Heart left ventricle (tissue), 16 donors: ENCODE measurements around the gene CDC20B. TPM values are rescaled to one million over a fixed set of nuclear protein-coding genes. Genes with fewer than 3 reads are reported as not detected.
A peak's percentile ranks its signal among the peaks of the same experiment; 100 is the strongest.

Experiments
- ATAC-seq, 4 donors: fragments of 200-7000 bp; cut with Tn5 transposase; one replicate each; pipeline ENCODE4 v1.9.1; 2020 to 2022; ENCODE audit warnings: moderate library complexity in 4 of 4, mild to moderate bottlenecking in 3 of 4, moderate number of reproducible peaks in 1 of 4
- DNase-seq, 5 donors: peaks; one replicate each; pipeline ENCODE4 v3.0.0-alpha.2; 2020
- H3K27ac ChIP-seq, 12 donors: fragments of 200-600 bp; sonication (generic) in 4 of 12; one replicate each; pipeline versions ENCODE4 v1.5.0 to v1.8.0; 2016 to 2022; ENCODE audit warnings: mild to moderate bottlenecking in 2 of 12
- H3K27me3 ChIP-seq, 9 donors: fragments of 200-600 bp; sonication (generic) in 2 of 9; one replicate each; pipeline versions ENCODE4 v1.5.1 to v1.8.0; 2016 to 2022; ENCODE audit warnings: mild to moderate bottlenecking in 3 of 9
- H3K36me3 ChIP-seq, 9 donors: fragments of 200-600 bp; sonication (generic) in 2 of 9; one replicate each; pipeline versions ENCODE4 v1.5.0 to v1.8.0; 2018 to 2022; ENCODE audit warnings: mild to moderate bottlenecking in 2 of 9
- H3K4me1 ChIP-seq, 12 donors: fragments of 200-600 bp; sonication (generic) in 4 of 12; one replicate each; pipeline versions ENCODE4 v1.5.0 to v1.8.0; 2016 to 2022; ENCODE audit warnings: mild to moderate bottlenecking in 3 of 12
- H3K4me3 ChIP-seq, 12 donors: fragments of 200-600 bp; sonication (generic) in 4 of 12; one replicate each; pipeline versions ENCODE4 v1.5.0 to v1.8.0; 2017 to 2022; ENCODE audit warnings: mild to moderate bottlenecking in 9 of 12, moderate library complexity in 4 of 12
- H3K9me3 ChIP-seq, 12 donors: fragments of 200-600 bp; sonication (generic) in 4 of 12; one replicate each; pipeline versions ENCODE4 v1.5.0 to v1.8.0; 2016 to 2022; ENCODE audit warnings: mild to moderate bottlenecking in 1 of 12
- POLR2A ChIP-seq, 2 donors: fragments of 450-650 bp; IDR thresholded peaks; one replicate each; pipeline ENCODE4 v1.6.1; 2017; ENCODE audit warnings: antibody characterized with exemption in 2 of 2, mild to moderate bottlenecking in 2 of 2, moderate library complexity in 2 of 2
- WGBS, 4 donors: extraction: QIAGEN DNeasy Blood & Tissue Kit in 2 of 4; methylation state at CpG; one replicate each; pipeline versions ENCODE4 v1.1.5 to v1.1.7; 2013 to 2018; 5-methylcytosine and 5-hydroxymethylcytosine counted together
- intact Hi-C, 10 donors: fragments of 100-400 bp; cut with DNase I; formaldehyde crosslinking; loops; one replicate each; pipeline versions ENCODE4 v1.11.1 to v1.14.2; 2022
- polyA plus RNA-seq, 2 donors: library from polyadenylated mRNA; stranded (reverse); fragments of 200-250 nt; gene quantifications; one replicate each; pipeline ENCODE4 v1.2.3, GENCODE V29; 2013
- total RNA-seq, 9 donors: library from RNA; depleted of rRNA in 2 of 9; stranded (reverse); fragments of >200 nt in 2 of 9; fragmentation: NEBNext Ultra II Directional in 3 of 9; extraction: Animal tissue kit (Norgen Biotek cat#: 25700) in 3 of 9; gene quantifications; one replicate each; pipeline versions ENCODE4 v1.1.0 to v1.2.4, GENCODE V29; 2016 to 2023
- TF ChIP-seq, protein P1 (sequence below), 12 donors: fragments of 200-600 bp; sonication (generic) in 4 of 12; IDR thresholded peaks; one replicate each; pipeline versions ENCODE4 v1.5.0 to v1.8.0; 2018 to 2022; ENCODE audit warnings: antibody characterized with exemption in 12 of 12, mild to moderate bottlenecking in 5 of 12
- donor health status: ischemic (EF 13 %, LVEDD 7.1; RV severe dilation, severe dysfunction).
- donor health status: healthy with polysubstance abuse.
- donor health status: DM: no; HTN: yes; CAD: no.
- donor health status: DM: no; HTN: no; CAD: no.
- donor health status: ischemic (EF 25% LVEDD 6.9; RV normal size, moderate dysfunction).
- donor health status: ischemic (EF 25% LVEDD 5.7; RV mildly dilated, moderate dysfunction).
- donor health status: healthy.
- donor health status: DM: yes; HTN: yes; CAD: no.
- donor health status: ischemic (EF 35%, LVEDD 5.7; RV mildly dilated, moderate dysfunction).
- donor health status: nonischemic (EF 11% LVEDD 7.7; RV severe dilation, severe dysfunction).
- donor health status: DM: yes; HTN: yes; CAD: no.
- donor health status: PGD.
- donor health status: ischemic (EF 29% LVEDD 5.4; RV normal size, mild dysfunction).
- donor health status: nonischemic (EF 23%, LVEDD 6.1; RV moderate dilation, normal function).

Gene CDC20B
- total and polyA plus RNA-seq, 11 donors, result not detected

DNA sequence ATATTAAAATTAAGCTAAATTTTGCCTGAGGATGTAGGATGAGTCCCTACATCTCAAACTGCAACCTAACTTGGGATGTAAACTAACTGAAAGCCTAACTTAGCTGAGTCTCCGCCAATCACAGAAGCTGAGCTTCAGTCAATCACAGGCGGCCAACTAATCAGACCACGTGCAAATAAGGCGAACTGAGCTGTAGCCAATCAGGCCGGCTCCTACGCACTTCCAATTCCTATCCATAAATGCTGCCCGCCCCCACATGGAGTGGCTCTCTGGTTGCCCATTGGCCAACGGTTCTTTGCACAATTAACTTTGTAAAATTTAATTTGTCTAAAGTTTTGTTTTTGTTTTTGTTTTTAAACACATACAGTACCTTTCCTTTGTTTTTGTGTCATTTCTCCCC lies 26.9 kb downstream of the CDC20B start:
- H3K27me3 ChIP-seq, result peaks cover 0 to 20% (median 3%) of the 10 kb centered on the region in 9 donors
- 74 to 80% (median 75%) methylated on average over 8 of the region's 8 CpGs for WGBS, 4 donors
- ATAC-seq (no peak), DNase-seq (no peak)
- peaks cover 0 to 5% (median 0%) of the 10 kb centered on the region in 12 donors for H3K4me1 ChIP-seq
- no peak overlapping the region for H3K27ac ChIP-seq
- H3K36me3 ChIP-seq, result no peaks in the 10 kb centered on the region
- TF ChIP-seq POLR2A (IDR thresholded peaks at IDR 0.05), result no peak
- TF ChIP-seq, protein P1, sequence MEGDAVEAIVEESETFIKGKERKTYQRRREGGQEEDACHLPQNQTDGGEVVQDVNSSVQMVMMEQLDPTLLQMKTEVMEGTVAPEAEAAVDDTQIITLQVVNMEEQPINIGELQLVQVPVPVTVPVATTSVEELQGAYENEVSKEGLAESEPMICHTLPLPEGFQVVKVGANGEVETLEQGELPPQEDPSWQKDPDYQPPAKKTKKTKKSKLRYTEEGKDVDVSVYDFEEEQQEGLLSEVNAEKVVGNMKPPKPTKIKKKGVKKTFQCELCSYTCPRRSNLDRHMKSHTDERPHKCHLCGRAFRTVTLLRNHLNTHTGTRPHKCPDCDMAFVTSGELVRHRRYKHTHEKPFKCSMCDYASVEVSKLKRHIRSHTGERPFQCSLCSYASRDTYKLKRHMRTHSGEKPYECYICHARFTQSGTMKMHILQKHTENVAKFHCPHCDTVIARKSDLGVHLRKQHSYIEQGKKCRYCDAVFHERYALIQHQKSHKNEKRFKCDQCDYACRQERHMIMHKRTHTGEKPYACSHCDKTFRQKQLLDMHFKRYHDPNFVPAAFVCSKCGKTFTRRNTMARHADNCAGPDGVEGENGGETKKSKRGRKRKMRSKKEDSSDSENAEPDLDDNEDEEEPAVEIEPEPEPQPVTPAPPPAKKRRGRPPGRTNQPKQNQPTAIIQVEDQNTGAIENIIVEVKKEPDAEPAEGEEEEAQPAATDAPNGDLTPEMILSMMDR (IDR thresholded peaks at IDR 0.05), result no peak
- no peaks in the 10 kb centered on the region for H3K9me3 ChIP-seq
- intact Hi-C loops, result loop anchor here (1.0 to 10.0 kb wide), 10 partner anchors 199 to 631 kb away; partner anchors contain the start of gene SNX18 (in 2 of the 10)
- no peak overlapping the region for H3K4me3 ChIP-seq

DNA sequence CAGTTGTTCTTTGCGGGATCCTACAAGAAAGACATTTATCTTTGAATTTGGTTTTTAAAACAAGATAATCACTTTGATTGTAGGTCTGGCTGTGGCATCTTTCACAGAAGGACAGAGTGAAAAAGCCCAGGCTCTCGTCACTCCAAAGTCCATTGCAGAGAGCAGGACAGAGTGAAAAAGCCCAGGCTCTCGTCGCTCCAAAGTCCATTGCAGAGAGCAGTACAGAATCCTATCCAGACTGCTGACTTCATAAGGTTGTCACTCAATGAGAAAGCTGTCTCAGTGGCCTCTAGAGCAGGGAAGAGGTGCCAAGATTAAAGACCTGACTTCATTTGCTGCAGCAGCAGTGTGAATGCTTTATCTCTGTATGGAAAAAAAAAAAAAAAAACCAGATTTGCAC lies 29.4 kb downstream of the CDC20B start:
- no peak for TF ChIP-seq POLR2A (IDR thresholded peaks at IDR 0.05)
- TF ChIP-seq, protein P1 (IDR thresholded peaks at IDR 0.05), result no peak
- Histone ChIP-seq H3K27ac (no peak overlapping the region), H3K36me3 (no peaks in the 10 kb centered on the region), H3K4me3 (no peak overlapping the region), H3K27me3 (peaks cover 0 to 23% (median 3%) of the 10 kb centered on the region in 9 donors), H3K4me1 (peaks cover 0 to 5% (median 0%) of the 10 kb centered on the region in 12 donors), H3K9me3 (no peaks in the 10 kb centered on the region)
- DNase-seq (no peak), ATAC-seq (peak in 1 of 4 donors; percentile 61)
- WGBS, 4 donors, result 17 to 31% (median 30%) methylated on average over 4 of the region's 4 CpGs
- intact Hi-C loops, result loop anchor here in 4 of 10 donors (2.0 to 10.0 kb wide), 4 partner anchors 199 to 629 kb away; partner anchors contain the start of gene SNX18 (in 2 of the 4)

DNA sequence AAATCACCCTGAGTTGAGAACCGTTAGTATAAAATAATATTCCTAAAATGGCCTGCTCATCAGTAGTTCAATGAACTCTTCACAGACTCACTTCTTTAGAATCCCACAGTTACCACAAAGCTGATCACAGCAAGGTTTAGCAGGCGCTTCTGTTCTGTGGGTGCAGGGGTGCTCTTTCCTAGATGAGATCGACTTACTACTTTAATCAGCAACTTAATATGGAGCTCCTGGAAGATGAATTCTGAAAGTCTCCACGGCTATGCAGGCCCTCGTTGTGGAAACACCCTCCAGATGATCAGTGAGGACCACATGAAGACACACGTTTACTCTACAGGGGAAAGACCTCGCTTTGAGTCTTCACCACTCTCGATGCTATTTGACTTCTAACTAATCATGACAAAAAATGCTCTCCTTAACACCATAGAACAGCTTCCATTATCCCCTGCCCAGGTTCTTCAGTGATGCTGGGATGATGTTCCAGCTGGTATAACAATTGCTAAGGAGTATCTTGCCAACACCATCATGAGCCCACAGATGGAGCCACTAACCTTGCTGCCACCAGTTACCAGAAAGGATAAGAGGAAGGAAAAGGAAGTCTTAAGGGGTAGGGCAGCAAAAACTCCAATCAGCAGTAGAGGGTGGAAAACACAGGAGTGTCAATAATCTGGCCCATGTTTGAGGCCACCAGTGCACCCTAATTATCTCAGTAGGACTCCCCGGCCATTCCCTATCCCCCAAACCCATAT lies 30.9 kb downstream of the CDC20B start:
- WGBS, 4 donors, result 89 to 93% (median 92%) methylated on average over 9 of the region's 9 CpGs
- peaks cover 0 to 5% (median 0%) of the 10 kb centered on the region in 12 donors for H3K4me1 ChIP-seq
- intact Hi-C loops, result loop anchor here in 4 of 10 donors (5.0 to 10.0 kb wide), 3 partner anchors 197 to 627 kb away; partner anchors contain the start of gene SNX18 (in 2 of the 4)
- H3K36me3 ChIP-seq, result no peaks in the 10 kb centered on the region
- ATAC-seq, result no peak
- no peaks in the 10 kb centered on the region for H3K9me3 ChIP-seq
- TF ChIP-seq POLR2A (IDR thresholded peaks at IDR 0.05), result no peak
- TF ChIP-seq, protein P1 (IDR thresholded peaks at IDR 0.05), result no peak
- DNase-seq, result no peak
- no peak overlapping the region for H3K27ac ChIP-seq
- H3K27me3 ChIP-seq, result peaks cover 0 to 20% (median 3%) of the 10 kb centered on the region in 9 donors
- no peak overlapping the region for H3K4me3 ChIP-seq

DNA sequence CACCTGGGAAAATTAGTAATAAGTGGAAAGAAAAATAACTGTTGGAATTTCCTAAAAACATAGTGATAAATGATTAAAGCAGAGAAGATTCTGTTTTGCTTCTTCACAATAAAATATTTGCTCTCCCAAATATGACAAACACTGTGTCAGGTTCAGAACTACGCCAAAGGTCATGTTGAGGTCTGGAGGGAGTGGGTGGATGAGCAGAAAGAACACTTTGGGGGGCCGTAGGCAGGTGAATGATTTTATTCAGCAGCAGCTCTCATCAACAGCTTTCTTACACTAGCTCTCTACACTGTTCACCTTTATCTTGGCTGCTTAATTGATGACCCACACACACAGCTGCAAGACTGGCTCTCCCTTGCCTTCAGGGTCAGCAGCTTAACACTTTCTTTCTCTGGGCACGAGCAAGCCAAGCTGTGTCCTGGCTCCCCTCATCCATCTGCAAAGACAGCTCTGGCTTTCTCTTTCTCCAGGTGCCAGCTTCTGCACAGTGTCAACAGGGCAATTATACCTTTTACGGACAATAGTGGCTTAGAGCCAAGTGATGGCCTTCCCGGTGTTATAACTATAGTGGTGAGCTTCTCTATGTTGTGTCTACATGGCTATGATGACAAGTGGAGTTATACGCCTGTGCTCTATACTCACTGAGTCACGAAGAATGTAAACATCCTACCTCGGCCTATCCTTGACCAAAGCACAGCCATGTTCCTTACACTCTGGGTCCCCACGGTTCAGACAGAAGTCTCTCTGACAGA lies 31.9 kb downstream of the CDC20B start:
- H3K4me3 ChIP-seq, result no peak overlapping the region
- H3K36me3 ChIP-seq, result no peaks in the 10 kb centered on the region
- DNase-seq (no peak), ATAC-seq (no peak)
- peaks cover 0 to 19% (median 1%) of the 10 kb centered on the region in 9 donors for H3K27me3 ChIP-seq
- no peaks in the 10 kb centered on the region for H3K9me3 ChIP-seq
- WGBS, 4 donors, result 69 to 73% (median 71%) methylated on average over 9 of the region's 9 CpGs
- no peaks in the 10 kb centered on the region for H3K4me1 ChIP-seq
- intact Hi-C loops, result loop anchor here in 4 of 10 donors (5.0 to 10.0 kb wide), 3 partner anchors 196 to 626 kb away; partner anchors contain the start of gene SNX18 (in 2 of the 4)
- TF ChIP-seq, protein P1 (IDR thresholded peaks at IDR 0.05), result no peak
- TF ChIP-seq POLR2A (IDR thresholded peaks at IDR 0.05), result no peak
- H3K27ac ChIP-seq, result no peak overlapping the region
